H9 (cell line): ENCODE data around the gene CDC37L1. TPM values are rescaled to one million over a fixed set of nuclear protein-coding genes. Genes with fewer than 3 reads are reported as not detected.

Source experiments
- DNase-seq: peaks from one replicate; pipeline ENCODE4 v3.0.0-alpha.2; 2017
- H2AFZ ChIP-seq: one replicate; pipeline ENCODE4 v1.6.1; 2013; ENCODE audit warnings: mild to moderate bottlenecking, low read length, control low read depth, moderate library complexity
- H2AK5ac ChIP-seq: 2 replicates; pipeline ENCODE4 v1.6.1; 2013; ENCODE audit warnings: low read length, control low read depth, mixed read lengths; ENCODE audit not compliant: insufficient read length
- H2BK120ac ChIP-seq: one replicate; pipeline ENCODE4 v1.6.1; 2013; ENCODE audit warnings: low read depth, mild to moderate bottlenecking, low read length, control low read depth, inconsistent platforms; ENCODE audit not compliant: poor library complexity, severe bottlenecking
- H2BK12ac ChIP-seq: 2 replicates; pipeline ENCODE4 v1.6.1; 2013; ENCODE audit warnings: low read length, control low read depth, mixed read lengths, low read depth; ENCODE audit not compliant: insufficient read length
- H2BK15ac ChIP-seq: 2 replicates; pipeline ENCODE4 v1.6.1; 2013; ENCODE audit warnings: low read depth, low read length, control low read depth
- H2BK20ac ChIP-seq: one replicate; pipeline ENCODE4 v1.6.1; 2013; ENCODE audit warnings: low read depth, mild to moderate bottlenecking, low read length, control low read depth, inconsistent platforms; ENCODE audit not compliant: poor library complexity, severe bottlenecking
- H2BK5ac ChIP-seq: 2 replicates; pipeline ENCODE4 v1.6.1; 2013; ENCODE audit warnings: low read length, control low read depth, mixed read lengths; ENCODE audit not compliant: insufficient read length
- H3K14ac ChIP-seq: 2 replicates; pipeline ENCODE4 v1.6.1; 2013; ENCODE audit warnings: low read length, control low read depth; ENCODE audit not compliant: insufficient read depth
- H3K18ac ChIP-seq: 2 replicates; pipeline ENCODE4 v1.6.1; 2013; ENCODE audit warnings: low read depth, mild to moderate bottlenecking, mixed read lengths, low read length, control low read depth; ENCODE audit not compliant: insufficient read length
- H3K23ac ChIP-seq: 2 replicates; pipeline ENCODE4 v1.6.1; 2013; ENCODE audit warnings: low read length, control low read depth, mixed read lengths, low read depth; ENCODE audit not compliant: insufficient read length
- H3K23me2 ChIP-seq: 2 replicates; pipeline ENCODE4 v1.6.1; 2013; ENCODE audit warnings: low read depth, mild to moderate bottlenecking, mixed read lengths, low read length, control low read depth; ENCODE audit not compliant: insufficient read length, poor library complexity, severe bottlenecking
- H3K27ac ChIP-seq: 2 replicates; pipeline ENCODE4 v1.5.1; 2013; ENCODE audit warnings: low read length, control low read depth, mixed read lengths, low read depth; ENCODE audit not compliant: insufficient read length
- H3K27me3 ChIP-seq: 2 replicates; pipeline ENCODE4 v1.6.1; 2013; ENCODE audit warnings: low read length, control low read depth, inconsistent platforms; ENCODE audit not compliant: insufficient read depth
- H3K4ac ChIP-seq: 2 replicates; pipeline ENCODE4 v1.6.1; 2013; ENCODE audit warnings: low read depth, mild to moderate bottlenecking, control low read depth, inconsistent platforms, low read length, moderate library complexity
- H3K4me1 ChIP-seq: 2 replicates; pipeline ENCODE4 v1.6.1; 2013; ENCODE audit warnings: low read length, control low read depth, inconsistent platforms; ENCODE audit not compliant: insufficient read depth
- H3K4me2 ChIP-seq: 2 replicates; pipeline ENCODE4 v1.6.1; 2013; ENCODE audit warnings: low read length, control low read depth, mixed read lengths; ENCODE audit not compliant: insufficient read length, insufficient read depth
- H3K56ac ChIP-seq: 2 replicates; pipeline ENCODE4 v1.6.1; 2013; ENCODE audit warnings: low read depth, mild to moderate bottlenecking, mixed read lengths, low read length, control low read depth; ENCODE audit not compliant: insufficient read length
- H3K79me1 ChIP-seq: 2 replicates; pipeline ENCODE4 v1.6.1; 2013; ENCODE audit warnings: low read depth, mild to moderate bottlenecking, moderate library complexity, low read length, control low read depth, inconsistent platforms; ENCODE audit not compliant: insufficient read depth, poor library complexity, severe bottlenecking
- H3K79me2 ChIP-seq: 2 replicates; pipeline ENCODE4 v1.6.1; 2013; ENCODE audit warnings: low read length, control low read depth, inconsistent platforms; ENCODE audit not compliant: insufficient read depth
- H3K9ac ChIP-seq: 2 replicates; pipeline ENCODE4 v1.6.1; 2013; ENCODE audit warnings: low read length, control low read depth, mixed read lengths; ENCODE audit not compliant: insufficient read length; ENCODE audit errors: extremely low read depth
- H3K9me3 ChIP-seq: one replicate; pipeline ENCODE4 v1.6.1; 2013; ENCODE audit warnings: low read depth, low read length, inconsistent platforms; ENCODE audit not compliant: control insufficient read depth
- H3T11ph ChIP-seq: one replicate; pipeline ENCODE4 v1.6.1; 2013; ENCODE audit warnings: mild to moderate bottlenecking, low read length, control low read depth, inconsistent platforms
- H4K20me1 ChIP-seq: one replicate; pipeline ENCODE4 v1.6.1; 2013; ENCODE audit not compliant: control insufficient read depth, insufficient read length, insufficient read depth
- H4K5ac ChIP-seq: 2 replicates; pipeline ENCODE4 v1.6.1; 2013; ENCODE audit warnings: low read depth, mild to moderate bottlenecking, mixed read lengths, low read length, control low read depth; ENCODE audit not compliant: insufficient read length
- H4K8ac ChIP-seq: replicated peaks from 2 replicates; pipeline ENCODE4 v1.6.1; 2013; ENCODE audit warnings: low read length, control low read depth, mixed read lengths, low read depth; ENCODE audit not compliant: insufficient read length
- H4K91ac ChIP-seq: 2 replicates; pipeline ENCODE4 v1.6.1; 2013; ENCODE audit warnings: low read depth, mild to moderate bottlenecking, moderate library complexity, mixed read lengths, low read length, control low read depth; ENCODE audit not compliant: insufficient read length
- H3K27ac Mint-ChIP-seq, 3 experiments: 2 replicates in 2 of 3; 3 replicates in 1 of 3; pipeline ENCODE4 v1.8.0; 2020 to 2021; ENCODE audit warnings: mixed read lengths in 3 of 3, mild to moderate bottlenecking in 1 of 3, moderate library complexity in 1 of 3
- H3K27me3 Mint-ChIP-seq: 2 replicates; pipeline ENCODE4 v1.8.0; 2021; ENCODE audit warnings: low read depth, mild to moderate bottlenecking, moderate library complexity, mixed read lengths
- H3K36me3 Mint-ChIP-seq, 3 experiments: 2 replicates in 2 of 3; 3 replicates in 1 of 3; pipeline ENCODE4 v1.8.0; 2020 to 2021; ENCODE audit warnings: low read depth in 3 of 3, mixed read lengths in 3 of 3; ENCODE audit not compliant: insufficient read depth in 1 of 3
- H3K4me1 Mint-ChIP-seq, 2 experiments: 2 replicates each; pipeline ENCODE4 v1.8.0; 2020; ENCODE audit warnings: mixed read lengths in 2 of 2
- H3K4me3 Mint-ChIP-seq, 2 experiments: 2 replicates in 1 of 2; 3 replicates in 1 of 2; pipeline ENCODE4 v1.8.0; 2020 to 2021; ENCODE audit warnings: mild to moderate bottlenecking in 2 of 2, mixed read lengths in 2 of 2, moderate library complexity in 1 of 2
- H3K9me3 Mint-ChIP-seq, 2 experiments: 2 replicates in 1 of 2; 3 replicates in 1 of 2; pipeline ENCODE4 v1.8.0; 2020; ENCODE audit warnings: mild to moderate bottlenecking in 2 of 2, mixed read lengths in 2 of 2, moderate library complexity in 1 of 2
- WGBS: extraction: QIAGEN DNeasy Blood & Tissue Kit; methylation state at CpG from one replicate; pipeline ENCODE4 v1.1.7; 2013; ENCODE audit warnings: missing lambda C conversion rate, low lambda C conversion rate, mixed read lengths; ENCODE audit not compliant: insufficient read length; ENCODE audit errors: extremely low coverage; 5-methylcytosine and 5-hydroxymethylcytosine counted together
- total RNA-seq: library from RNA; stranded (reverse); gene quantifications from 2 replicates; pipeline ENCODE4 v1.2.1, GENCODE V29; 2021
- TF ChIP-seq, protein P1 (sequence below): fragments of 200-600 bp; sonication (generic); conservative IDR thresholded peaks from 3 replicates; pipeline ENCODE4 v1.8.0; 2021; ENCODE audit warnings: antibody characterized with exemption, mild to moderate bottlenecking

The CDC37L1 gene
- total RNA-seq, 1 experiment from 2014 or later, result 17.6 TPM

DNA sequence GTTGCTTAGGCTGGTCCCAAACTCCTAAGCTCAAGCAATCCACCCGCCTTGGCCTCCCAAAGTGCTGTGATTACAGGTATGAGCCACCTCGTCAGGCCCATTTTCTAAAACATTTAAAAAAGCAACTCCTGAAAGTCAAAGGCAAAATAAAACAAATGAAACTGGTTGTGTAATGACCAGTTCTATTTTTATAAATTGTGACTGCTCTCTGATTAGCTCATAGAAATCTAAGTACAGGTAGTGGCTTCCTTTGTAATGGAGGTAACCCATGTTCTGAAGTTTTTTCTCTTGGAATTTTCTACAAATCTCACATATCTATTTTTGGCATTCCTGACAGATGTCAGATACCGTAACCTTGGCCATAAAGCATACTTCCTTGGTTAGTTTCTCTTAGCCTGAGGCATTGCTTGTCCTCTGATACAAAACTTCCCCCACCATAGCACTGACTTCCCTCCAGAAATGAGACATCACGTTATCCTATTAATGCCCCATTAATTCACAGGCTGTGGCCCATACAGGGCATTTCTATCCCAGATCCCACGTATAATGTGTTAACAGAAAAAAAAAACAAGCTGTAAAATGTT lies 75.7 kb downstream of the CDC37L1 start:
- Mint-ChIP-seq H3K4me1 (0 out of 4 replicates have a peak, but pooled peaks cover 0 to 2% of the 10 kb centered on the region in 2 experiments), H3K36me3 (no peaks in the 10 kb centered on the region), H3K27me3 (no peaks in the 10 kb centered on the region; the same call in 1 of the 2 replicates), H3K27ac (no peak overlapping the region), H3K9me3 (peaks cover 4% of the 10 kb centered on the region in 2 experiments; a peak in 3 of 5 replicates), H3K4me3 (no peak overlapping the region)
- TF ChIP-seq, protein P1, sequence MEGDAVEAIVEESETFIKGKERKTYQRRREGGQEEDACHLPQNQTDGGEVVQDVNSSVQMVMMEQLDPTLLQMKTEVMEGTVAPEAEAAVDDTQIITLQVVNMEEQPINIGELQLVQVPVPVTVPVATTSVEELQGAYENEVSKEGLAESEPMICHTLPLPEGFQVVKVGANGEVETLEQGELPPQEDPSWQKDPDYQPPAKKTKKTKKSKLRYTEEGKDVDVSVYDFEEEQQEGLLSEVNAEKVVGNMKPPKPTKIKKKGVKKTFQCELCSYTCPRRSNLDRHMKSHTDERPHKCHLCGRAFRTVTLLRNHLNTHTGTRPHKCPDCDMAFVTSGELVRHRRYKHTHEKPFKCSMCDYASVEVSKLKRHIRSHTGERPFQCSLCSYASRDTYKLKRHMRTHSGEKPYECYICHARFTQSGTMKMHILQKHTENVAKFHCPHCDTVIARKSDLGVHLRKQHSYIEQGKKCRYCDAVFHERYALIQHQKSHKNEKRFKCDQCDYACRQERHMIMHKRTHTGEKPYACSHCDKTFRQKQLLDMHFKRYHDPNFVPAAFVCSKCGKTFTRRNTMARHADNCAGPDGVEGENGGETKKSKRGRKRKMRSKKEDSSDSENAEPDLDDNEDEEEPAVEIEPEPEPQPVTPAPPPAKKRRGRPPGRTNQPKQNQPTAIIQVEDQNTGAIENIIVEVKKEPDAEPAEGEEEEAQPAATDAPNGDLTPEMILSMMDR, result no peak
- no peaks in the 10 kb centered on the region for H3K9me3 ChIP-seq
- H4K8ac ChIP-seq, result no peak overlapping the region
- H3K56ac ChIP-seq, result no peak overlapping the region
- no peak overlapping the region for H3K14ac ChIP-seq
- no peaks in the 10 kb centered on the region for H3K27me3 ChIP-seq
- H2BK5ac ChIP-seq, result no peak overlapping the region
- no peaks in the 10 kb centered on the region for H3K23me2 ChIP-seq
- no peak overlapping the region for H3K23ac ChIP-seq
- H2AK5ac ChIP-seq, result no peak overlapping the region
- H2BK15ac ChIP-seq, result no peak overlapping the region
- no peak overlapping the region for H3T11ph ChIP-seq
- no peak overlapping the region for H3K4ac ChIP-seq
- no peak overlapping the region for H2BK120ac ChIP-seq
- H3K27ac ChIP-seq, result no peak overlapping the region
- DNase-seq, result no peak
- no peak overlapping the region for H2BK12ac ChIP-seq
- H4K91ac ChIP-seq, result no peak overlapping the region
- WGBS, result no CpG with 5 or more reads among the region's 5 CpGs
- no peaks in the 10 kb centered on the region for H3K4me1 ChIP-seq
- H4K5ac ChIP-seq, result no peak overlapping the region
- H3K79me1 ChIP-seq, result no peaks in the 10 kb centered on the region
- no peaks in the 10 kb centered on the region for H4K20me1 ChIP-seq
- no peaks in the 10 kb centered on the region for H3K79me2 ChIP-seq
- no peak overlapping the region for H3K9ac ChIP-seq
- no peak overlapping the region for H3K4me2 ChIP-seq
- no peak overlapping the region for H2BK20ac ChIP-seq
- no peak overlapping the region for H3K18ac ChIP-seq
- no peak overlapping the region for H2AFZ ChIP-seq
